HCT116 (cell line): Measurements from ENCODE around the gene SLC9B2. TPM values are rescaled to one million over a fixed set of nuclear protein-coding genes. Genes with fewer than 3 reads are reported as not detected.

Source experiments
- total RNA-seq: library from RNA; stranded (reverse); gene quantifications from one replicate; pipeline ENCODE4 v1.2.1, GENCODE V29; 2021; ENCODE audit not compliant: unreplicated experiment

The SLC9B2 gene
- total RNA-seq, 1 experiment from 2014 or later = 18.3 TPM

Other genes with a start within 250 kb of the SLC9B2 start
- gene UBE2D3, start 249.2 kb downstream of the SLC9B2 start, total RNA-seq = 302 TPM
- gene CISD2, start 207.8 kb downstream of the SLC9B2 start, total RNA-seq = 38.9 TPM
- 0.74 TPM for gene SLC9B1, start 57.1 kb downstream of the SLC9B2 start, total RNA-seq
- 5.0 TPM for gene BDH2, start 23.1 kb upstream of the SLC9B2 start, total RNA-seq
- gene CENPE, start 121.6 kb upstream of the SLC9B2 start, total RNA-seq = 31.3 TPM